HG03469 (cell line): ENCODE data around the gene RIC1.
"Not testable (repeated sequence)": the region's sequence is repeated elsewhere in the genome, so short reads cannot be mapped to it uniquely, and the experiment has no call there.

Experiments used
- ATAC-seq: cut with Tn5 transposase; IDR thresholded peaks from one replicate; pipeline ENCODE4 v1.9.1; 2021; ENCODE audit warnings: mild to moderate bottlenecking, moderate library complexity, moderate number of reproducible peaks; ENCODE audit not compliant: unreplicated experiment

Gene RIC1

DNA sequence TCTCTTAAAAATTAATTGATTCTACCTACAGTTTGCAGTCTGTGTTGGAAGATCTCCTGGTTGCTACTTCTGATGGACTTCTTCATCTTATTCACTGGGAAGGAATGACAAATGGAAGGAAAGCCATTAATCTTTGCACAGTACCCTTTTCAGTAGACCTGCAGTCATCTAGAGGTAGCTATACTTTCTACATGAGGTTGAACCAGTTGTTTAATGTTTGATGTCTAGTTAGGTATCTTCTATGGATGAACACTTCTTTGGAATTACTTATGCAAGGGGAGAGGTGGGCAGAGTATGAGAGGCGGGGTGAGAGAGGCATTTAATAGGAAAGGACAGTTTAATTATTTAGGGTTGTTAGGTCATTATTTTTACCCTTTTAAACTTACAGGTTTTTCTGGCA, 91.2 kb downstream of the RIC1 start:
- no peak for ATAC-seq

DNA sequence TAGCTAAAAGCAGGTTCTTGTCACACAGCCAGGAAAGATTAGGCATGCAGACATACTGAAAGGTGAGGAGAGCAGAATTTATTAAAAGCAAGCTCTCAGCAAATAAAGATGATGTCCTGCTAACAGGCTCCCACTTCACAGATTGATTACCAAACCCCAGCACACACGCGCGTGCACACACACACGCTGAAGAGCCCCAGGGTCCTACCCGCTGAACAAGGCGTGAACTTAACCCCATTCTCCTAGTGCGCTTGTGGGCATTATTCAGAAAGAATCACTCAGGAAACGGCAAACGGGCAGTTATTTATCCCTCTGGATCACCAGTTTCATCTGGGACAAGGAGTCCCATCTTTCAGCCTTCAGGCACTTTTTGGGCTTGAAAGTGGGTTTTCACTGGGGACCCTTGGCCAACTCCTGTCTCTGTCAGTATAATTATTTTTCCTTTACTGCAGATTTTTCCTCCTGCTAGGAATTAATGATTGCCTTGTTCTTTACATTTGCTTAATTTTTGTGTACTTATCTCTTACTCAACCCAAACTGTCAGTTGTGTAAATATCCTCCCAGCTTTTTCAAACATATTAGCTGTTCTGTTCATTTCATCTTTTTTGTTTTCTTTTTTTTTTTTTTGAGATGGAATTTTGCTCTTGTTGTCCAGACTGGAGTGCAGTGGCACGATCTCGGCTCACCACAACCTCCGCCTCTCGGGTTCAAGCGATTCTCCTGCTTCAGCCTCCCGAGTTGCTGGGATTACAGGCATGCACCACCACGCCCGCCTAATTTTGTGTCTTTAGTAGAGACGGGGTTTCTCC, 92.6 kb downstream of the RIC1 start:
- ATAC-seq = no peak

DNA sequence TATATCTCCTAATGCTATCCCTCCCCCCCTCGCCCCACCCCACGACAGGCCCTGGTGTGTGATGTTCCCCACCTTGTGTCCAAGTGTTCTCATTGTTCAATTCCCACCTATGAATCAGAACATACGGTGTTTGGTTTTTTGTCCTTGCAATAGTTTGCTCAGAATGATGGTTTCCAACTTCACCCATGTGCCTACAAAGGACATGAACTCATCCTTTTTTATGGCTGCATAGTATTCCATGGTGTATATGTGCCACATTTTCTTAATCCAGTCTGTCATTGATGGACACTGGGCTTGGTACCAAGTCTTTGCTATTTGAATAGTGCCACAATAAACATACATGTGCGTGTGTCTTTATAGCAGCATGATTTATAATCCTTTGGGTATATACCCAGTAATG, 93.8 kb downstream of the RIC1 start:
- not testable (repeated sequence) for ATAC-seq

DNA sequence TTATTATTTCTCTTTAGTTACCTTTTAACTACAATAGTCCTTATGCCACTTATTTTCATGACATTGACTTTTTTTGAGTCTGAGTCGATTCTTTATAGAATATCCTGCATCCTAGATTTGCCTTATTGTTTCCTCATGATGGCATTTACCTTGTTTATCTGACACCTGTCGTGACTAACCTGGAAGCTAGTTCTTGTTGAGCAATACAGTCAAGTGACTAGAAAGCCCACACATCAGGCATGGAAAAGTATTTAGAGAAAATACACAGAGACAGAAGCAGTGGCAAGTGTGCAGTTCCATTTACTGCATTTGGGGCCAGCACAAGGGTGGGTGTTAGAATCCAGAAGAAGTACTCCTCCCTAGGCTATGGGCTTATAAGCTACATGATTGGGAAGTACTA, 106.2 kb downstream of the RIC1 start:
- no peak for ATAC-seq

DNA sequence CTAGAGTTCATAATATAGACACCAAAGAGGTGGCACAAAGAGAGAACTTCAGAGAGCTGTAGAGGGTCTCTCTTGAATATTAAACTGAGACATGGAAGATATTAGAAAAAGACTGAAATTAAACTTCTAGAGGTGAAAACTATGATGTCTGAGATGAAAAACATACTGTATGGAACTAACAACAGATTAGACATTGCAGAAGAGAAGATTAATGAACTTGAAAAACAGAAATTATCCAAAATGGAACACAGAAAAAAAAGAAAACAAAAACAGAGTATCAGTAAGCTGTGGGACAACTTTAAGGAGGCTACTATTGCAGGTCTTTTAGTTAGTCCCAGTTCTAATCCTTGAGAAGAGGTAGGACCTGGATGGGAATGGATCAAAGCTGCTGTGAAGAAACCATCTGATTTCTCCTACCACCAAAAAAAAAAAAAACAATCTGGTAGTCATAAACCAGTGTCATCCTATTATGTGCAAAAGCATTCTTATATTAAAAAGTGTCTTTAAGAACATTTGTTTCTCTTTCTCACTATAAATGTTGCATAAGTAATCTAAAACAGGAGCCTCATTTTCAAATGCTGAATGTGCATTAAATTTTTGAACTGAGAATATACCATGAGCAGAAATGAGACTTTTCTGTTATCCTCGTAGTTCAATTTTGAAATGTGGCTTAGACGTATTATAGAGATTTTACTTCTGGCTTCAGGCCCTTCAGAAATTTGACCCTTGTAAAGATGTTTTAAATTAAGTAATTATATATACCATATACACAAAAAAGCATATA, 107.8 kb downstream of the RIC1 start:
- ATAC-seq = no peak

DNA sequence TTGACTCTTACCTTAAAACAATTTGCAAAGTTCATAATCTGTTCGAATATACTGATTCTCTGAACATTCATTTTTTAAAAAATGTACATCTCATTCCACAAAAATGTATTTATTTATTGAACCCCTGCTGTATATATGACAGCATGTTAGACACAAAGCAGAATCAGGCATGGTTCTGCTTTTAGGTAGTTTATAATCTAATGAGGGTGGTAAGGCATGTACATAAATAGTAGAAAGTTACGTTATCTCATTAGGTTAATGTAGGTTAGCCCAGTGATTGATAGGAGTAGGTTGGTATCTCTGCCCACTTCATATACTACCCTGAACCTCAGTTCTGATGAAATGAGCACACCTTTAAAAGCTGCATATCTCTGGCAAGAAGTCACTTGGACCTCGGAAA, 114.2 kb downstream of the RIC1 start:
- no peak for ATAC-seq

DNA sequence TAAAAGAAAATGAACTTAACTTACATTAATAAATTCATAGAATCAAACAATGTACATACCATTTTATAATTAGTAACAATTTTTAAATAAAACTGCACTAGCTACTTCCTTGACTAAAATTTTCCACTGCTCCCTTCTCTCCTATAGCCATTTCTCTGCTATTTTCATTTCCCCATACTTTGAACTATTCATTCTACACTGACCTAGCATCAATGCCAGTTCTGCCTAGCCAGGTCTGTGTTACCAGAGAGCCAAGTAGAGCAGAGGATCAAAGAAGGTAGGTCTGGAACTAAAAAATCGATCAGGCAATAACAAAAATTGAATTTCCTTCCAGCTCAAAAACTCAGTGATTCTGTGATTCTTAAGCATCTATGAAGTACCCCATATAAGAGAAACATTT, 119.5 kb downstream of the RIC1 start:
- ATAC-seq = no peak

DNA sequence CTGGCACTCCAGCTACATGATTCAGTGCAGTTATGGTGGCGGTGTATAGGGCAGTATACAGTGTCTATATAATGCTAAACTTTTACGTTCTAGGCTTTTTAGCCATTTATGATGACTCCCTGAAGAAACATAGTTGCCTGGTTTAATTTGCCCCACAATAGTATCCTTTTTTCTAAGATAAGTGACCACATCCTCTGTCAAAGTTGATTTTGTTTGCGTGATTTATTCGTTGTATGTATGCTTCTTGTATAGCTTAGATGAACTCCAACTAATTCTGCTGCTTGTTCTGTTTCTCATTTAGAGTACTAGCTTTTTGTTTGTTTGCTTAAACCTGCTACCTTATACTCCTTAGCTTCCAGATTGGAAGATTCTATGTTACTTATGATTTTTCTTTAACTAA, 120.4 kb downstream of the RIC1 start:
- no peak for ATAC-seq

DNA sequence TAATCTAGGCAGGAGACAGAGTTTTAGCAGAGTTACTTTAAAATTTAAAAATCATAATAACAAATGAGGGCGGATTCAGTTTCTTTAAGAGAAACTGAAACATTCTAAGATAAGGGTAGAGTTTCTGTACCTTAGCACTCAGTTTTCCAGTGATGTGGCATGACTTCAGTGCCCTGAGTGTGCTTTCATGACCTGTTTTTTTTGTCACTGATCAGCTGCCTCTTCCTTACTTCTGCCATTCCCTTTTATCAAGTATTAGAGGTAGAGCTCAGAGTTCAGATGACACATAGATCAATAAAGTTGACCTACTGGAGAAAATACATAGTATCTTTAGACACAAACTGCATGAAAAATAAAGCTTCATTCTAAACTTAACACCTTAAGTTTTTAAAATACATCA, 121.7 kb downstream of the RIC1 start:
- ATAC-seq = no peak

DNA sequence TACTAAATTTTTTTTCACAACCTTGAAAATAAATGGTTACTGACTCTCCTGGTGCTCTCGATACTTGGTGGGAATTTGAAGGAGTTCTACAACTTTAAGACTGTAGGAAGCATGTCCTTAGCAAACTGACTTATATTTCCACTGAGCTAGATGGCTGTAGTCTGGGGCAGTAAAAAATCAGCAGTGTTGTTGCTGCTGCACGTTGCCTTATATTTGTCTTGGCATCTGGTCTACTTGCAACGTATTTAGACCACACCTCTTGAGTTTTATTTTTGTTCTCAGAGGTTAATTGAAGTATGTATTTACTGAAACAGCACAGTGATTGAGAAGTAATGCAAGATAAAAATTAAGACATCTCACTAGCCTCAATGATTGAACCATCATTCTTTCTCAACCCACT, 127.7 kb downstream of the RIC1 start:
- no peak for ATAC-seq

DNA sequence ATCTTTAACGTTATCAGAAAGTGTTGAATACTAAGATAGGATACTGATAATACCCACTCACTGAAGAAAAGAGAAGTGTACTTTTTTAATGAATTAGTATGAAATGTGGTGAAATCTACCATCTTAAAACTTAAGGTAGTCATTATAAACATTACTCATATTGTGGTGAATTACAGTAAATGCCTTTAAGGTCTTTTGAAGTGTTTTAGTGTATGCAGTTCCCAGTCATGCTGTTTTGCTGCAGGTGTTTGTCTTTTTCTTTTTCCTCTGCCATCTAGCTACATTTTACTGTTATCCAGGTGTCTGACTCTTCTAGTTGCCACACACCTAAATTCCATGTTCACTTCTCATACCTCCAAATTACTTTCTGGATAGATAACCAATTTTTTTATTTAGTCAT, 131.4 kb downstream of the RIC1 start:
- no peak for ATAC-seq

DNA sequence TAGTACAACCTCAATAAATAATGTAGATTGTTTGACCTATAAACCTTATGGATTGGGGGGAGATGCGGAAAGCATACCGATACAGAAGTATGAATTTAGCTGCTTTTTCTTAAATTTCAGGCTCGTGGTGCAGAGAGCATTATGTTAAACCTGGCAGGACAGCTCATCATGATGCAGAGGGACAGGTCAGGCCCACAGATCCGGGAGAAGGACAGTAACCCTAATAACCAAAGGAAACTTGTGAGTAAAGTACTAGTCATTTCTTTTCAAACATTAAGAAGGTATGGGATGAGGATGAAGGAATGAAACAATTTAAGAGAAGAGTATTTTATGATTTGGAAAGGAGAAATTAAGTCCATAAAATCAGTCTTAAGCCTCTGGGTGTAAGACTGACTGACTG, 133.5 kb downstream of the RIC1 start:
- no peak for ATAC-seq

DNA sequence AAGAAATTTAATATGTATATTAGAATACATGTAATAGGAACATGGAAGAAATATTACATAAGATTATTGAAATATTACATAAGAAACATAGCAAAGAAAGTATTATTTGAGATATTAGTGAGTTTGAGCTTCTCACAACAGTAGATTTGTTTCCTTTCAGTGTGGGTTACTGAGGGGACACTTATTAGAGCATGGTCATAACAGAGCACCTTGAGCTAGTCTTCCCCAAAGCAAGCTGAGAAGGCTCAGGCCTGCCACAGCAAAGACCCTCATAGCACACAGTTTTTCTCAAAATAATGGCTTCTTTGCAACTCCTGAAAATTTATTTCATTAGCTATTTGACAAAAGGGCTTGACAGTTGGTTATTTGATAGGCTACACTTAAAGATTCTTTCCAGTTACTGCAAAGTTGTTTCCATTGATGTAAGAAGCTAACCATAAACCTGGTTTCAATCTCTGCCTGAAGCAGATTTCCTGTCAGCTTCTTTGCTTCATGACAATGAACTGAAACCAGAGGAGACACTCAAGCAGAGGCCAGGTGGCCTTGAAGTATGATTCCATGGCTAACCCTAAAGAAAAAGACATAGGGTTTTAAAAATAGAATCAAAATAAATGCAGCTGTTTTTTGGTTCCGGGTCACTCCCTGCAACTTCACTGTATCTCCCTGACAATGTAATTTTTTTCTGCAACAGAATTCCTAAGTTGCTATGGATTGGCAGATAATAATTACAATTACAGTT, 135.4 kb downstream of the RIC1 start:
- peak; percentile 73 for ATAC-seq

DNA sequence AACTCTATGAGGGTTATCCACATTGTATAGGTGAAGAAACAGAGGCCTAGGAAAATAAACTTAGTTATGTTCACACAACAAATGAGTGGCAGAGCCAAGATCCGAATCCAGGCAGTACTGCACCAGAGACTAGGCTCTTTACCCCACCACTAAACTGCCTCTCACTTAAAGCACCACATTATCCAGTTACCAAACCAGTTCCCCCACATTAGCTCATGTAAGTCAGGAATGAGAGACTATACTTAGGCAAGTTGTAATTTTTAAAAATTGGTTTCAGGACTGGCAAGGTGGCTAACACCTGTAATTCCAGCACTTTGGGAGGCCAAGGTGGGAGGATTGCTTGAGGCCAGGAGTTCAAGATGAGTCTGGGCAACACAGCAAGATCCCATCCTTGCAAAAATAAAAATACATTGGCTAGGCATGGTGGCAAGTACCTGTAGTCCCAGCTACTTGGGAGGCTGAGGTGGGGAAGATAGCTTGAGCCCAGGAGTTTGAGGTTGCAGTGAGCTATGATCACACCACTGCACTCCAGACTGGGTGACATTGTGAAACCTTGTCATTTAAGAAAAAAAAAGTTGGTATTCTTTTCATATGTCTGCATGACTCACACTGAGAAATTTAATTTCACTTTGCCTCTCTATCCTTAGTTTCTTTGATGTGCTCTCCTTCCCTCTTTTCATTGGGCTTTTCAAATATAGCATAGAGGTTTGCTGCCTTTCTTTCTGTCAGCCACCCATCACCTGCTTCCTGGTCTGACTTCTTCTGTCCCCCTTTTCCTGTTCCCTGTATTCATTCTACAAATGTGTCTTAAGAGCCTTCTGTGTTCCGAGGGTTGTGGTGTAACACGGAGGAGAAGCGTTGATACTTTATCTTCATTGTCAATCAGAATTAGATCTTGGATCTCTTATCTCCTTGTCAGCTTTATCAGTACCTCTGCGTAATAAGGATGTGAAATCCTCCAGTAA, 139.3 kb downstream of the RIC1 start:
- ATAC-seq = no peak

DNA sequence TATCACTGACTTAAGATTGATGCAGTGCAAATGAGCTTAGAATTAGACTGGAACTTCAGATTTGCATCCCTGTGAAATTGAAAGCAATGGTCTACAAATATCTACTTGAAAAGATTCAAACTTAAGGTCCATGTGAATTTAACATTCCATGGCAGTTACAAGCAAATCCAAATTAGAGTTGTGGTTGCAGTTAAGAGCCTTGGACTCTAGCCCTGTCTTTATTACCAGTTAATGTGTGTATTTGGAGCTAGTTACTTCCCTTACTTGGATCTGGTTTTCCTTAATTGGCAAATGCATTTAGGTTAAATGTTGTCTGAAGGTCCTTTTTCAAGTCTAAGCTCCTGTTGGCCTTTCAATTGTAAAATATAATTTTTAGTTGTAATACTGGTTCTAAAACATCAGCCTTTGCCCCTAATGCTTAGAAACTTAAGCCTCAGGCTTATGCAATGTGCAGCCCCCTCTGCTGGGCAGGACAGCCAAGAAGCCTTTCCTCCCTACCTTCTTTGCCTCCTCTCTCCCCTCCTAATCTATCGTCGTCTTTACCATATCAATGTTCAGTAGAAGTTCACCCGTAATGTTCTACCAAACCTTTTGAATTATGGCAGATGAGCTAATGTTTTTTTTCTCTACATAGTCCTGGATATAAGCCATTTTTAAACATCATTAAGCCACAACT, 144.6 kb downstream of the RIC1 start:
- no peak for ATAC-seq

DNA sequence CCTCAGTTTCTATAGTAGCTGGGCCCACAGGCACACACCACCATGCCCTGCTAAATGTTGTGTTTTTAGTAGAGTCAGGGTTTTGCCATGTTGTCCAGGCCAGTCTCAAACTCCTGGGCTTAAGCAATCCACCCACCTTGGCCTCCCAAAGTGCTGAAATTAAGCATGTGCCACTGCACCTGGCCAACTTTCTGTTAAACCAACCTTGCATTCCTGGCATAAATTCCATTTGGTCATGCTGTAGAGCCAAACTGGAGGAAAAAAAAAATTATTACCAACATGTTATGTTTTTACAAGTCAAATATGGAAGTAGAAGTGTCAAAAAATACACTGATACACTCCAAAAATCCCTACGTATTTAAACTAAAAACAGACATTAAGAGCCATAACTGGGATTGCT, 149.9 kb downstream of the RIC1 start:
- no peak for ATAC-seq

DNA sequence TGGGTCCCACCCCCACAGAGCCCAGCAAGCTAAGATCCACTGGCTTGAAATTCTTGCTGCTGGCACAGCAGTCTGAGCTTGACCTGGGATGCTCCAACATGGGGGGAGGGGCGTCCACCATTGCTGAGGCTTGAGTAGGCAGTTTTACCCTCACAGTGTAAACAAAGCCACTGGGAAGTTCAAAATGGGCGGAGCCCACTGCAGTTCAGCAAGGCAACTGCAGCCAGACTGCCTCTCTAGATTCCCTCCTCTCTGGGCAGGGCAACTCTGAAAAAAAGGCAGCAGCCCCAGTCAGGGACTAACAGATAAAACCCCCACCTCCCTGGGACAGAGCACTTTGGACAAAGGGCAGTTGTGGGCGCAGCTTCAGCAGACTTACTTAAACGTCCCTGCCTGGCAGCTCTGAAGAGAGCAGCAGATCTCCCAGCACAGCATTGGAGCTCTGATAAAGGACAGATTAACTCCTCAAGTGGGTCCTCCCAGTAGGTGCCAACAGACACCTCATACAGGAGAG, 150.9 kb downstream of the RIC1 start:
- not testable (repeated sequence) for ATAC-seq

DNA sequence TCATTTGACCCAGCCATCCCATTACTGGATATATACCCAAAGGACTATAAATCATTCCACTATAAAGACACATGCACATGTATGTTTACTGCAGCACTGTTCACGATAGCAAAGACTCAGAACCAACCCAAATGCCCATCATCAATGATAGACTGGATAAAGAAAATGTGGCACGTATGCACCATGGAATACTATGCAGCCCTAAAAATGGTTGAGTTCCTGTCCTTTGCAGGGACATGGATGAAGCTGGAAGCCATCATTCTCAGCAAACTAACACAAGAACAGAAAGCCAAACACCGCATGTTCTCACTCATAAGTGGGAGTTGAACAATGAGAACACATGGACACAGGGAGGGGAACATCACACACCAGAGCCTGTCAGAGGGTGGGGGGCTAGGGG, 154.5 kb downstream of the RIC1 start:
- ATAC-seq = not testable (repeated sequence)

DNA sequence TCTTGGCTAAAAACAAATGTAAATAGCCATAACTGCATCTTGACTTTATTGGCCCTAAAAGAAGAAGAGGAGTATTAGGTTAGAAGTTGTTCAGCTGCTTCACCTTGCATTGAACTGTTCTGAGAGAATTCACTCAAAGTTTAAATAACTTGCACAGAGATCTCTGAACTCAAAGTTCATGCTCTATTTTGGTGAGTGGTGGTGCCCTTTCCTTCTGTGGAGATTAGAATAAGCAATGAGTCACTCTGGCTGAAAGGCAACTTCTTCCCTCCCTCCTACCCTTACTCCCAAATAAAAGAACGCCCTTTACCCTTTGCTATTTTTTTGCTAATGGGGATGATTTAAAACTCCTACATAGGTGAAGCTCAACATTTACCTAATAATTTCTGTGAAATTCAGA, 155.1 kb downstream of the RIC1 start:
- ATAC-seq = no peak
